Measurements from ENCODE around the gene MSI2.

GRCh38 chr17:57379895-57380434 lies 123.6 kb downstream of the MSI2 start:
- TF ChIP-seq, protein P1, sequence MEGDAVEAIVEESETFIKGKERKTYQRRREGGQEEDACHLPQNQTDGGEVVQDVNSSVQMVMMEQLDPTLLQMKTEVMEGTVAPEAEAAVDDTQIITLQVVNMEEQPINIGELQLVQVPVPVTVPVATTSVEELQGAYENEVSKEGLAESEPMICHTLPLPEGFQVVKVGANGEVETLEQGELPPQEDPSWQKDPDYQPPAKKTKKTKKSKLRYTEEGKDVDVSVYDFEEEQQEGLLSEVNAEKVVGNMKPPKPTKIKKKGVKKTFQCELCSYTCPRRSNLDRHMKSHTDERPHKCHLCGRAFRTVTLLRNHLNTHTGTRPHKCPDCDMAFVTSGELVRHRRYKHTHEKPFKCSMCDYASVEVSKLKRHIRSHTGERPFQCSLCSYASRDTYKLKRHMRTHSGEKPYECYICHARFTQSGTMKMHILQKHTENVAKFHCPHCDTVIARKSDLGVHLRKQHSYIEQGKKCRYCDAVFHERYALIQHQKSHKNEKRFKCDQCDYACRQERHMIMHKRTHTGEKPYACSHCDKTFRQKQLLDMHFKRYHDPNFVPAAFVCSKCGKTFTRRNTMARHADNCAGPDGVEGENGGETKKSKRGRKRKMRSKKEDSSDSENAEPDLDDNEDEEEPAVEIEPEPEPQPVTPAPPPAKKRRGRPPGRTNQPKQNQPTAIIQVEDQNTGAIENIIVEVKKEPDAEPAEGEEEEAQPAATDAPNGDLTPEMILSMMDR (IDR thresholded peaks at IDR 0.05; ENCODE audit: low read depth, low read length, poor library complexity, severe bottlenecking): no peak
- TF ChIP-seq EZH2phosphoT487 (IDR thresholded peaks at IDR 0.05; ENCODE audit: borderline replicate concordance, low read length): no peak

Measured in DOHH2 (cell line).